Endothelial cell of umbilical vein (primary cell): ENCODE results near the gene SLC4A4. TPM values are rescaled to one million over a fixed set of nuclear protein-coding genes. Genes with fewer than 3 reads are reported as not detected.

Source experiments
- BruUV-seq: library from RNA; stranded (reverse); fragments of 400-500 nt; replicated peaks from 2 replicates; lab custom pipeline; 2021; lab: Mats Ljungman, UMichigan
- CTCF ChIA-PET: fragments of 300-600, 350-600 bp; sonication (Branson Sonifier 250); formaldehyde crosslinking; loops from one replicate; lab custom pipeline; 2021; ENCODE audit warnings: antibody characterized with exemption, inconsistent platforms; lab: Charles Lee
- POLR2A ChIA-PET: fragments of 300-600, 350-600 bp; sonication (Branson Sonifier 250); formaldehyde crosslinking; loops from one replicate; lab custom pipeline; 2021; ENCODE audit warnings: antibody characterized with exemption, inconsistent platforms; lab: Charles Lee
- DNase-seq: peaks from one replicate; pipeline ENCODE4 v3.0.0-alpha.2; 2011; ENCODE audit warnings: low read depth, low spot score
- FAIRE-seq: peaks from 2 replicates; lab custom pipeline; 2011; peaks lifted over from hg19 to GRCh38; lab: Jason Lieb, UNC
- H2AFZ ChIP-seq: 2 replicates; pipeline ENCODE4 v1.6.0; 2012; ENCODE audit warnings: low read depth, low read length, control low read depth, inconsistent platforms
- H3K27ac ChIP-seq: 2 replicates; pipeline ENCODE4 v1.5.1; 2011; ENCODE audit warnings: low read depth, mild to moderate bottlenecking, control low read depth, low read length, moderate library complexity; ENCODE audit not compliant: insufficient read depth
- H3K27me3 ChIP-seq, 2 experiments: 2 replicates each; pipeline versions ENCODE4 v1.6.0 to v1.6.1; 2011; ENCODE audit warnings: low read length in 2 of 2, mixed read lengths in 1 of 2; ENCODE audit not compliant: control insufficient read depth in 2 of 2, insufficient read depth in 2 of 2
- H3K36me3 ChIP-seq, 2 experiments: 2 replicates in 1 of 2; 3 replicates in 1 of 2; pipeline ENCODE4 v1.5.1; 2011; ENCODE audit warnings: low read length in 2 of 2, mild to moderate bottlenecking in 1 of 2, moderate library complexity in 1 of 2; ENCODE audit not compliant: control insufficient read depth in 2 of 2, insufficient read depth in 2 of 2; ENCODE audit errors: extremely low read depth in 1 of 2
- H3K4me1 ChIP-seq: 3 replicates; pipeline ENCODE4 v1.5.1; 2011; ENCODE audit warnings: mild to moderate bottlenecking, low read length; ENCODE audit not compliant: control insufficient read depth, insufficient read depth; ENCODE audit errors: extremely low read depth
- H3K4me2 ChIP-seq: 2 replicates; pipeline ENCODE4 v1.6.1; 2011; ENCODE audit warnings: low read length, control low read depth, mixed read lengths; ENCODE audit not compliant: insufficient read depth
- H3K4me3 ChIP-seq, 3 experiments: fragments of 200-600 bp in 1 of 3; sonication (generic), shearing (Covaris generic) in 1 of 3; replicated peaks in 1 of 3; 2 replicates each; pipeline ENCODE4 v1.5.1; 2011 to 2016; ENCODE audit warnings: control low read depth in 3 of 3, low read length in 3 of 3, mild to moderate bottlenecking in 2 of 3, inconsistent platforms in 1 of 3, low read depth in 1 of 3, moderate library complexity in 1 of 3; ENCODE audit not compliant: insufficient read depth in 1 of 3
- H3K79me2 ChIP-seq: 2 replicates; pipeline ENCODE4 v1.6.0; 2012; ENCODE audit warnings: low read length, inconsistent platforms; ENCODE audit not compliant: control insufficient read depth, insufficient read depth
- H3K9ac ChIP-seq: replicated peaks from 2 replicates; pipeline ENCODE3; 2011; ENCODE audit warnings: low read length, control low read depth; ENCODE audit not compliant: insufficient read depth; ENCODE audit errors: extremely low read depth
- H3K9me1 ChIP-seq: replicated peaks from 3 replicates; pipeline ENCODE4 v1.6.0; 2011; ENCODE audit warnings: mild to moderate bottlenecking, low read length; ENCODE audit not compliant: control insufficient read depth, insufficient read depth; ENCODE audit errors: extremely low read depth
- H3K9me3 ChIP-seq: replicated peaks from 2 replicates; pipeline ENCODE4 v1.5.1; 2012; ENCODE audit warnings: low read length, inconsistent platforms; ENCODE audit not compliant: control insufficient read depth, insufficient read depth
- H4K20me1 ChIP-seq: replicated peaks from 2 replicates; pipeline ENCODE3; 2011; ENCODE audit warnings: mild to moderate bottlenecking, low read length; ENCODE audit not compliant: control insufficient read depth, insufficient read depth; ENCODE audit errors: extremely low read depth
- CTCF ChIP-seq, 2 donors: IDR thresholded peaks; 1 replicate in 1 of 2; 2 replicates in 1 of 2; pipeline ENCODE4 v1.5.1; 2011; ENCODE audit warnings: low read length in 2 of 2, mild to moderate bottlenecking in 2 of 2, moderate library complexity in 2 of 2, control low read depth in 1 of 2, inconsistent platforms in 1 of 2, low read depth in 1 of 2; ENCODE audit not compliant: insufficient read depth in 1 of 2; ENCODE audit errors: extremely low read depth in 1 of 2
- EZH2 ChIP-seq: IDR thresholded peaks from 2 replicates; pipeline ENCODE4 v1.6.1; 2012; ENCODE audit warnings: borderline replicate concordance, low read depth, mild to moderate bottlenecking, moderate library complexity, low read length, inconsistent platforms; ENCODE audit not compliant: severe bottlenecking
- FOS ChIP-seq: IDR thresholded peaks from 2 replicates; pipeline ENCODE4 v1.6.1; 2011; ENCODE audit warnings: mild to moderate bottlenecking, low read length, moderate library complexity, borderline replicate concordance; ENCODE audit not compliant: insufficient read depth
- GATA2 ChIP-seq: IDR thresholded peaks from 2 replicates; pipeline ENCODE4 v1.7.0; 2011; ENCODE audit warnings: low read depth, mild to moderate bottlenecking, moderate library complexity, mixed read lengths, low read length; ENCODE audit not compliant: insufficient read length, insufficient read depth
- JUN ChIP-seq: IDR thresholded peaks from 2 replicates; pipeline ENCODE4 v1.6.1; 2011; ENCODE audit warnings: borderline replicate concordance, low read depth; ENCODE audit not compliant: insufficient read length, insufficient read depth
- MAX ChIP-seq: IDR thresholded peaks from 2 replicates; pipeline ENCODE4 v1.6.1; 2011; ENCODE audit not compliant: insufficient read depth, insufficient read length
- MYC ChIP-seq: IDR thresholded peaks from one replicate; pipeline ENCODE4 v1.6.1; 2011; ENCODE audit warnings: mild to moderate bottlenecking, low read depth, low read length
- POLR2A ChIP-seq: IDR thresholded peaks from 2 replicates; pipeline ENCODE4 v1.6.1; 2012; ENCODE audit warnings: low read depth, mild to moderate bottlenecking, control low read depth, low read length
- POLR2AphosphoS5 ChIP-seq: IDR thresholded peaks from 2 replicates; pipeline ENCODE4 v1.6.1; 2012; ENCODE audit warnings: low read depth, mild to moderate bottlenecking, control low read depth, low read length, moderate library complexity; ENCODE audit not compliant: insufficient read depth
- dilution Hi-C: fragments of 300-500 bp; cut with MboI; formaldehyde crosslinking; loops from one replicate; pipeline ENCODE4 v1.15.0; 2019; ENCODE audit warnings: low sequenced_read_pairs; ENCODE audit not compliant: extremely low pct_ligation_motif_present
- intact Hi-C: fragments of 100-400 bp; cut with micrococcal nuclease; formaldehyde crosslinking; loops from one replicate; pipeline ENCODE4 v1.10.0; 2022
- polyA plus RNA-seq, 4 experiments: library from polyadenylated mRNA; depleted of rRNA in 3 of 4; stranded (reverse) in 3 of 4; unstranded in 1 of 4; fragments of >200 nt; gene quantifications; 2 replicates each; pipeline versions ENCODE4 v1.2.1 to v1.2.3, GENCODE V29; 2011 to 2012; ENCODE audit warnings: missing spikeins in 1 of 4
- total RNA-seq: library from RNA; stranded (reverse); gene quantifications from 2 replicates; pipeline ENCODE4 v1.2.3, GENCODE V29; 2021

Gene SLC4A4
- total and polyA plus RNA-seq, 2 donors (not counting 3 experiments of a cell fraction or from before 2014, with no cell fraction given): not detected

GRCh38 chr4:71293705-71294104 is 45.1 kb upstream of the SLC4A4 start:
- no TSS peak for BruUV-seq
- CTCF ChIA-PET: no interaction called here
- DNase-seq (no peak), FAIRE-seq (no peak)
- H3K36me3 ChIP-seq: no peaks in the 10 kb centered on the region
- no peaks in the 10 kb centered on the region for H3K4me1 ChIP-seq
- no peaks in the 10 kb centered on the region for H3K9me3 ChIP-seq
- TF ChIP-seq EZH2: no peak
- no peak for TF ChIP-seq POLR2AphosphoS5
- TF ChIP-seq MYC: no peak
- no peak for TF ChIP-seq JUN
- no peak for TF ChIP-seq POLR2A
- no peak for TF ChIP-seq CTCF (IDR thresholded peaks at IDR 0.05; ENCODE audit: extremely low read depth in 1 of 2, insufficient read depth in 1 of 2, low read depth in 1 of 2, low read length in 2 of 2)
- TF ChIP-seq GATA2: no peak
- no peak for TF ChIP-seq FOS
- TF ChIP-seq MAX: no peak
- dilution Hi-C loops (no loop called here), intact Hi-C loops (no loop called here)
- H3K79me2 ChIP-seq: no peaks in the 10 kb centered on the region
- POLR2A ChIA-PET: no interaction called here
- no peak overlapping the region for H2AFZ ChIP-seq
- no peak overlapping the region for H3K9ac ChIP-seq
- no peaks in the 10 kb centered on the region for H4K20me1 ChIP-seq
- no peak overlapping the region for H3K27ac ChIP-seq
- H3K27me3 ChIP-seq: no peaks in the 10 kb centered on the region
- no peak overlapping the region for H3K4me2 ChIP-seq
- H3K4me3 ChIP-seq: no peak overlapping the region
- H3K9me1 ChIP-seq: no peaks in the 10 kb centered on the region
